Thyroid gland (tissue), 4 donors: ENCODE data around the gene ARHGEF4.

Experiments
- CTCF ChIP-seq, 6 experiments: fragments of 200-600 bp in 3 of 6; fragments of 450-650 bp in 3 of 6; sonication (generic) in 3 of 6; IDR thresholded peaks; one replicate each; pipeline ENCODE4 v1.5.1; 2016 to 2019; ENCODE audit warnings: antibody characterized with exemption in 6 of 6, mild to moderate bottlenecking in 2 of 6, inconsistent platforms in 1 of 6, moderate library complexity in 1 of 6
- POLR2A ChIP-seq, 2 donors: fragments of 450-650 bp; IDR thresholded peaks; one replicate each; pipeline ENCODE4 v1.6.1; 2017; ENCODE audit warnings: antibody characterized with exemption in 2 of 2, mild to moderate bottlenecking in 2 of 2, moderate library complexity in 1 of 2

- TF ChIP-seq CTCF (IDR thresholded peaks at IDR 0.05) (no peak), POLR2A (IDR thresholded peaks at IDR 0.05) (no peak)
These were observed 216.1 kb downstream of the ARHGEF4 start for GRCh38 chr2:131052741-131053263.
